ENCODE measurements around the gene RAD51D.

Gene RAD51D

GRCh38 chr17:35147375-35147905, 27.8 kb upstream of the RAD51D start, which contains the start of gene UNC45B:
Gene UNC45B, plus strand, starts transcription at chr17:35147817. Its CDS starts 447 bp downstream, at chr17:35148264.
- H4K20me1 ChIP-seq (ENCODE audit: insufficient read depth, low read length), result no peaks in the 10 kb centered on the region
- H3K27me3 ChIP-seq (replicated peaks; ENCODE audit: insufficient read depth, low read length), result no peaks in the 10 kb centered on the region
- H2AFZ ChIP-seq (ENCODE audit: low read length), result no peak within 1 kb of the TSS
- H3K36me3 ChIP-seq (replicated peaks; ENCODE audit: insufficient read depth, low read length), result no peaks in the 10 kb centered on the region
- TF ChIP-seq EZH2phosphoT487 (IDR thresholded peaks at IDR 0.05; ENCODE audit: low read length) (no peak), EZH2 (optimal IDR thresholded peaks at IDR 0.05; ENCODE audit: low read depth, low read length) (no peak)
- TF ChIP-seq, protein P1, sequence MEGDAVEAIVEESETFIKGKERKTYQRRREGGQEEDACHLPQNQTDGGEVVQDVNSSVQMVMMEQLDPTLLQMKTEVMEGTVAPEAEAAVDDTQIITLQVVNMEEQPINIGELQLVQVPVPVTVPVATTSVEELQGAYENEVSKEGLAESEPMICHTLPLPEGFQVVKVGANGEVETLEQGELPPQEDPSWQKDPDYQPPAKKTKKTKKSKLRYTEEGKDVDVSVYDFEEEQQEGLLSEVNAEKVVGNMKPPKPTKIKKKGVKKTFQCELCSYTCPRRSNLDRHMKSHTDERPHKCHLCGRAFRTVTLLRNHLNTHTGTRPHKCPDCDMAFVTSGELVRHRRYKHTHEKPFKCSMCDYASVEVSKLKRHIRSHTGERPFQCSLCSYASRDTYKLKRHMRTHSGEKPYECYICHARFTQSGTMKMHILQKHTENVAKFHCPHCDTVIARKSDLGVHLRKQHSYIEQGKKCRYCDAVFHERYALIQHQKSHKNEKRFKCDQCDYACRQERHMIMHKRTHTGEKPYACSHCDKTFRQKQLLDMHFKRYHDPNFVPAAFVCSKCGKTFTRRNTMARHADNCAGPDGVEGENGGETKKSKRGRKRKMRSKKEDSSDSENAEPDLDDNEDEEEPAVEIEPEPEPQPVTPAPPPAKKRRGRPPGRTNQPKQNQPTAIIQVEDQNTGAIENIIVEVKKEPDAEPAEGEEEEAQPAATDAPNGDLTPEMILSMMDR (IDR thresholded peaks at IDR 0.05; ENCODE audit: low read length), result no peak
- H3F3A ChIP-seq (ENCODE audit: insufficient read depth, low read length), result no peaks in the 10 kb centered on the region
- H3K4me3 ChIP-seq (ENCODE audit: low read length), result no peak within 1 kb of the TSS
- no peaks in the 10 kb centered on the region for H3K79me2 ChIP-seq (ENCODE audit: low read length)
- H3K9me3 ChIP-seq (replicated peaks; ENCODE audit: insufficient read depth, low read length), result no peaks in the 10 kb centered on the region
- no peak for DNase-seq
- no peak within 1 kb of the TSS for H3K9ac ChIP-seq (ENCODE audit: low read length)
- H3K4me1 ChIP-seq (ENCODE audit: low read length), result peaks cover 9% of the 10 kb centered on the region
- H3K9me2 ChIP-seq (replicated peaks; ENCODE audit: insufficient read depth, low read length), result no peaks in the 10 kb centered on the region
- H3K27ac ChIP-seq (ENCODE audit: low read length), result no peak within 1 kb of the TSS
- no peak within 1 kb of the TSS for H3K4me2 ChIP-seq (ENCODE audit: low read depth, low read length)

GRCh38 chr17:35146214-35146833, 26.7 kb upstream of the RAD51D start:
- Histone ChIP-seq H3K4me1 (ENCODE audit: low read length) (peaks cover 9% of the 10 kb centered on the region), H3K4me3 (ENCODE audit: low read length) (no peak overlapping the region), H3K9me2 (replicated peaks; ENCODE audit: insufficient read depth, low read length) (no peaks in the 10 kb centered on the region), H3K9ac (ENCODE audit: low read length) (no peak overlapping the region), H3K27ac (ENCODE audit: low read length) (no peak overlapping the region), H3K27me3 (replicated peaks; ENCODE audit: insufficient read depth, low read length) (no peaks in the 10 kb centered on the region), H3K79me2 (ENCODE audit: low read length) (peaks cover 8% of the 10 kb centered on the region), H3K9me3 (replicated peaks; ENCODE audit: insufficient read depth, low read length) (no peaks in the 10 kb centered on the region), H3F3A (ENCODE audit: insufficient read depth, low read length) (no peaks in the 10 kb centered on the region), H2AFZ (ENCODE audit: low read length) (no peak overlapping the region), H3K4me2 (ENCODE audit: low read depth, low read length) (no peak overlapping the region), H4K20me1 (ENCODE audit: insufficient read depth, low read length) (no peaks in the 10 kb centered on the region), H3K36me3 (replicated peaks; ENCODE audit: insufficient read depth, low read length) (no peaks in the 10 kb centered on the region)
- DNase-seq, result no peak
- TF ChIP-seq, protein P1 (IDR thresholded peaks at IDR 0.05; ENCODE audit: low read length), result no peak
- TF ChIP-seq EZH2phosphoT487 (IDR thresholded peaks at IDR 0.05; ENCODE audit: low read length) (no peak), EZH2 (optimal IDR thresholded peaks at IDR 0.05; ENCODE audit: low read depth, low read length) (no peak)

DNA sequence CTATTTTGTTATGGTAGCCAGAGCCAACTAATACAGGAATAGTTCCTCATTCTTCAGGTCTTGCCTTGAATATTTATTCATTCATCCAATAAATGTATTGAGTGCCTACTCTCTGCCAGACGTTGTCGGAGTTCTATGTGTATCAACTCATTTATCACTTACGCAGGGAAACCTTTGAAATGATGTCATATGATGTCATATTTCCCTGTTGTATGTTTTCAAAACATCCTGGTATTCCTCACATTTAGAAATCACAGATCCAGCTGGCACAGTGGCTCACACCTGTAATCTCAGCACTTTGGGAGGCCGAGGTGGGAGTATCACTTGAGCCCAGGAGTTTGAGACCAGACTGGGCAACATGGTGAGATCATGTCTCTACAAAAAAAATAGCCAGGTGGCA, 25.2 kb upstream of the RAD51D start:
- no peak for DNase-seq
- Histone ChIP-seq H4K20me1 (ENCODE audit: insufficient read depth, low read length) (no peaks in the 10 kb centered on the region), H3K36me3 (replicated peaks; ENCODE audit: insufficient read depth, low read length) (no peaks in the 10 kb centered on the region), H2AFZ (ENCODE audit: low read length) (no peak overlapping the region), H3K4me2 (ENCODE audit: low read depth, low read length) (no peak overlapping the region), H3K9ac (ENCODE audit: low read length) (no peak overlapping the region), H3K27ac (ENCODE audit: low read length) (no peak overlapping the region), H3F3A (ENCODE audit: insufficient read depth, low read length) (no peaks in the 10 kb centered on the region), H3K9me2 (replicated peaks; ENCODE audit: insufficient read depth, low read length) (no peaks in the 10 kb centered on the region), H3K9me3 (replicated peaks; ENCODE audit: insufficient read depth, low read length) (no peaks in the 10 kb centered on the region), H3K4me1 (ENCODE audit: low read length) (peaks cover 1% of the 10 kb centered on the region), H3K27me3 (replicated peaks; ENCODE audit: insufficient read depth, low read length) (no peaks in the 10 kb centered on the region), H3K79me2 (ENCODE audit: low read length) (peaks cover 22% of the 10 kb centered on the region), H3K4me3 (ENCODE audit: low read length) (no peak overlapping the region)
- TF ChIP-seq EZH2 (optimal IDR thresholded peaks at IDR 0.05; ENCODE audit: low read depth, low read length) (no peak), EZH2phosphoT487 (IDR thresholded peaks at IDR 0.05; ENCODE audit: low read length) (no peak)
- TF ChIP-seq, protein P1 (IDR thresholded peaks at IDR 0.05; ENCODE audit: low read length), result no peak

Measured in MM.1S (cell line).